Karpas-422 (cell line): ENCODE data around the gene XPOT. TPM values are rescaled to one million over a fixed set of nuclear protein-coding genes. Genes with fewer than 3 reads are reported as not detected.

Experiments
- DNase-seq: peaks from one replicate; pipeline ENCODE4 v3.0.0-alpha.2; 2015
- H2AFZ ChIP-seq: fragments of 200-600 bp; sonication (generic); 2 replicates; pipeline ENCODE4 v1.6.1; 2014; ENCODE audit warnings: antibody characterized with exemption, low read length, mixed read lengths
- H3K27ac ChIP-seq: fragments of 200-600 bp; sonication (generic); 2 replicates; pipeline ENCODE4 v1.5.1; 2014; ENCODE audit warnings: mild to moderate bottlenecking, low read length, moderate library complexity
- H3K27me3 ChIP-seq: fragments of 200-600 bp; sonication (generic); 2 replicates; pipeline ENCODE4 v1.6.1; 2014; ENCODE audit warnings: low read length, mixed read lengths
- H3K36me3 ChIP-seq: fragments of 200-600 bp; sonication (generic); 2 replicates; pipeline ENCODE4 v1.6.1; 2014; ENCODE audit warnings: low read length, mixed read lengths; ENCODE audit not compliant: insufficient read depth
- H3K4me1 ChIP-seq: fragments of 200-600 bp; sonication (generic); 2 replicates; pipeline ENCODE4 v1.6.1; 2014; ENCODE audit warnings: mild to moderate bottlenecking, low read length, mixed read lengths
- H3K4me2 ChIP-seq: fragments of 200-600 bp; sonication (generic); 2 replicates; pipeline ENCODE4 v1.6.1; 2014; ENCODE audit warnings: low read length, low read depth, mild to moderate bottlenecking; ENCODE audit not compliant: poor library complexity, severe bottlenecking
- H3K4me3 ChIP-seq: fragments of 200-600 bp; sonication (generic); 2 replicates; pipeline ENCODE4 v1.5.1; 2014; ENCODE audit warnings: mild to moderate bottlenecking, antibody characterized with exemption, low read length, mixed read lengths
- H3K79me2 ChIP-seq: fragments of 200-600 bp; sonication (generic); 2 replicates; pipeline ENCODE4 v1.6.1; 2014; ENCODE audit warnings: mild to moderate bottlenecking, low read length, mixed read lengths
- H3K9ac ChIP-seq: fragments of 200-600 bp; sonication (generic); 2 replicates; pipeline ENCODE4 v1.6.0; 2014; ENCODE audit warnings: low read length
- H3K9me2 ChIP-seq: fragments of 200-600 bp; sonication (generic), shearing (Covaris generic); replicated peaks from 2 replicates; pipeline ENCODE4 v1.6.0; 2014; ENCODE audit warnings: mild to moderate bottlenecking, low read length, moderate library complexity; ENCODE audit not compliant: insufficient read depth
- H3K9me3 ChIP-seq: fragments of 300-700, 200-600 bp; sonication (generic); 2 replicates; pipeline ENCODE4 v1.6.1; 2014; ENCODE audit warnings: low read length, mixed read lengths
- H4K20me1 ChIP-seq: fragments of 200-600 bp; sonication (generic); 2 replicates; pipeline ENCODE4 v1.6.1; 2014; ENCODE audit warnings: mild to moderate bottlenecking, antibody characterized with exemption, low read length, low read depth; ENCODE audit not compliant: insufficient read depth
- total RNA-seq: library from RNA; depleted of rRNA; stranded (reverse); fragments of >200 nt; shearing (Covaris generic); gene quantifications from 2 replicates; pipeline ENCODE4 v1.2.3, GENCODE V29; 2014; ENCODE audit warnings: low replicate concordance

XPOT gene
- total RNA-seq, 1 experiment from 2014 or later = 169 TPM

DNA sequence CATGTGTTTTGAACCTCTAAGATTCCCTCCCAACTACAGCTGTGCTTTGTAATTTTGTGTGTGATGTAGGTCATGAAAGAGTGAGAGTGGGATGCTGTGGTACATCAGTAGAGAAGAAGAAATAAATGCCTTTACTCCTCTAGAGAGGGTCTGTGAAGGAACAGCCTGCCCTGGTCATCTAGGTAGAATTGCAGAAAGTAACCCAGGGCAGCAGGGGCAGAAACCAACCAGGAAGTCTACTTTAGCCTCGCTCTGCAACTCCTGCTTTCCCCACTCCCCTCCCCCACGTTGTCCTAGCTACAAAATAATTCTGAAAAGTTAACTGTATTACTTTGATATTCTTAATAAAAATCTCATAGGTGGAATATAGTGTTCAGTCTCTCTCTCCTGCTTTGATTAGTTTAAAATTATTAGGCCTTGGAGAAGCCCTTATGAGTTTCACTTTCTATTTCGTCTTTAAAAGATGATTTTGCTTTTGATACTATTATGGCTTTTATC is 55.3 kb downstream of the XPOT start:
- H4K20me1 ChIP-seq = peaks cover 4% of the 10 kb centered on the region; the same call in 1 of the 2 replicates
- H3K79me2 ChIP-seq = peaks cover 92% of the 10 kb centered on the region
- no peaks in the 10 kb centered on the region for H3K9me3 ChIP-seq
- H2AFZ ChIP-seq = no peak overlapping the region
- H3K36me3 ChIP-seq = peaks cover 55% of the 10 kb centered on the region
- H3K4me2 ChIP-seq = peak overlapping the region; percentile 63
- H3K9me2 ChIP-seq = no peaks in the 10 kb centered on the region; the same call in 1 of the 2 replicates
- peak overlapping the region; percentile 54 for H3K9ac ChIP-seq
- H3K27me3 ChIP-seq = no peaks in the 10 kb centered on the region
- H3K4me1 ChIP-seq = peaks cover 39% of the 10 kb centered on the region
- H3K27ac ChIP-seq = peak overlapping the region; percentile 40; the same call in 1 of the 2 replicates
- DNase-seq = no peak
- H3K4me3 ChIP-seq = peak overlapping the region; percentile 37

GRCh38 chr12:64461634-64462414 is 57.6 kb downstream of the XPOT start:
- Histone ChIP-seq H3K9ac (no peak overlapping the region), H3K4me2 (no peak overlapping the region), H3K36me3 (peaks cover 70% of the 10 kb centered on the region), H4K20me1 (no peaks in the 10 kb centered on the region), H2AFZ (no peak overlapping the region), H3K4me3 (no peak overlapping the region), H3K9me3 (no peaks in the 10 kb centered on the region), H3K4me1 (peaks cover 29% of the 10 kb centered on the region), H3K79me2 (peaks cover 89% of the 10 kb centered on the region), H3K27me3 (no peaks in the 10 kb centered on the region), H3K9me2 (no peaks in the 10 kb centered on the region; the same call in 1 of the 2 replicates), H3K27ac (no peak overlapping the region)
- DNase-seq = no peak

GRCh38 chr12:64466178-64466577 is 62.0 kb downstream of the XPOT start:
- no peak overlapping the region for H3K4me3 ChIP-seq
- no peak overlapping the region for H3K4me2 ChIP-seq
- H3K27ac ChIP-seq = no peak overlapping the region
- H3K9me3 ChIP-seq = no peaks in the 10 kb centered on the region
- DNase-seq = no peak
- no peaks in the 10 kb centered on the region for H3K27me3 ChIP-seq
- no peak overlapping the region for H2AFZ ChIP-seq
- no peaks in the 10 kb centered on the region for H4K20me1 ChIP-seq
- peaks cover 81% of the 10 kb centered on the region for H3K36me3 ChIP-seq
- no peak overlapping the region for H3K9ac ChIP-seq
- no peaks in the 10 kb centered on the region for H3K9me2 ChIP-seq
- H3K79me2 ChIP-seq = peaks cover 77% of the 10 kb centered on the region
- H3K4me1 ChIP-seq = no peaks in the 10 kb centered on the region

DNA sequence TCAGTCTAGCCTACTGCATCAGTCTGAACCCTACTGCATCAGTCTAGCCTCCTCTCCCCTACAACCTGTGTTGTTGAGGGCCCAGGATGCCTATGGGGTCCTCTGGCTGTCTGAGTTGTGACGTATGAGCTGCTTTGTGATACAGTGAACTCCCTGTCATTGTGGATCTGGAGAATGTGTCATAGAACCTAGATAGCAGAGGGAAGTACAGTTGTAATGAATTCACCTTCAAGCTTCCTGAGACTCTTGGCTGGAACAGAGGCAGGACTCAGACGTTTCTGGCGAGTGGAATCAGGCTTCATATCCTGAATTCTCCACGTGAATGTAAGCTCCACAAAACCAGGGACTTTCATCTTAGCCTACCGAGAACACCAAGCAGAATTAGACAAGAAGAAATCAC is 64.8 kb downstream of the XPOT start:
- Histone ChIP-seq H3K4me1 (no peaks in the 10 kb centered on the region), H3K36me3 (peaks cover 88% of the 10 kb centered on the region), H3K4me3 (no peak overlapping the region), H3K9me2 (no peaks in the 10 kb centered on the region), H4K20me1 (no peaks in the 10 kb centered on the region), H3K9me3 (no peaks in the 10 kb centered on the region), H3K4me2 (no peak overlapping the region), H3K27ac (no peak overlapping the region), H3K9ac (no peak overlapping the region), H2AFZ (no peak overlapping the region), H3K27me3 (no peaks in the 10 kb centered on the region), H3K79me2 (peaks cover 78% of the 10 kb centered on the region)
- no peak for DNase-seq

DNA sequence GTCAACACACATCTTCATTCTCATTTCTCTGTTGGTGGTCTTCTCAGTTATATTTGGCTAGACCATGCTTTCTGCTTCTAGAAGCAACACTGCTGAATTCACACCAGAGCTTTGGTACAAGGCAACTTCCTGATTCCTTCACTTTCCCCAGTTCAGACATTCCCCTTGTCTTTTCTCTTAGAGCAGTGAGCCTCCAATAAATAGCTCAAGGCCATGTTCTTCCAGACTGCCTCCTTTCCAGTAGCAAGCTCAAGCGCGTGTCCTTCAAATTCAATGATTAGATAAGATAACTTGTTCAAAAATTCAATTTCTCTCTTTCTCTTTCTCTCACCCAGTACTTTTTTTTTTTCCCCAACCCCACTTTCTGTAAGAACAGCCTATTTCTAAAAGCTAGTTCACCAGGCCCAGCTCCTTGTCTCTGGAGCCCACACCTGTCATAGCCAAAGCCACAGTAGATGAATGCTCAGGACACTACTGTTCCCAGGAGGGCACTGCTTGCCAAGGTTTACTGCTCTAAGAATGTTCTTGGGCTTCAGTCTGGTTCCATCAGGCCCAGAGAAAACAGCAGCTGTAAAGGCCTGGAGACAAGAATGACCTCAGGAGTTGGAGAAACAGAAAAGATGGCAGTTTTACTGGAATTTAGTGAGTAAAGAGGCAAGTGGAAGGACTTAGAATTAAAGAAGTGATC is 65.4 kb downstream of the XPOT start:
- Histone ChIP-seq H3K36me3 (peaks cover 88% of the 10 kb centered on the region), H3K27ac (no peak overlapping the region), H4K20me1 (no peaks in the 10 kb centered on the region), H3K4me3 (no peak overlapping the region), H3K27me3 (no peaks in the 10 kb centered on the region), H3K4me2 (no peak overlapping the region), H3K9me2 (no peaks in the 10 kb centered on the region), H3K9me3 (no peaks in the 10 kb centered on the region), H3K9ac (no peak overlapping the region), H2AFZ (no peak overlapping the region), H3K4me1 (no peaks in the 10 kb centered on the region), H3K79me2 (peaks cover 78% of the 10 kb centered on the region)
- no peak for DNase-seq

DNA sequence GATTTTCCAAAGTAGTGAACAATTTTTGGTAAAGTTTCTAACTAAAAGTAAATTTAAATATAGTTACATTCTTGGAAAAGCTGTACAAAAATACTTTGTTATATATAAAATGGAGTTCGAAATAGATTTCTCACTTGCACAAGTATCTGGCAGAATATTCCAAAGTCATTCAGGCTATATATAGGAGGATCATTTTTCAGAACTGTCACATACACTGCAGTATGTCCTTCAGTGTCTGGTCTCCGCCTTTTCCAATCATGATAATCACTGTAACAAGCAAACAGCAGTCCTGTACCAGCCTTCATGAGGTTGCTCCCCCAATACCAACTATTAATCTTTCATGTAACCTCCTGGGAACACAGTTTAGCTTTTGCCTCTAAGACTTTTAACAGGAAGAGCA is 66.3 kb downstream of the XPOT start:
- H3K9me3 ChIP-seq = no peaks in the 10 kb centered on the region
- no peaks in the 10 kb centered on the region for H3K9me2 ChIP-seq
- 0 out of 2 replicates have a peak, but pooled peaks cover 3% of the 10 kb centered on the region for H4K20me1 ChIP-seq
- H3K27me3 ChIP-seq = no peaks in the 10 kb centered on the region
- no peak overlapping the region for H3K4me2 ChIP-seq
- peaks cover 88% of the 10 kb centered on the region for H3K36me3 ChIP-seq
- no peak overlapping the region for H2AFZ ChIP-seq
- H3K9ac ChIP-seq = no peak overlapping the region
- peaks cover 78% of the 10 kb centered on the region for H3K79me2 ChIP-seq
- no peak overlapping the region for H3K4me3 ChIP-seq
- DNase-seq = no peak
- no peaks in the 10 kb centered on the region for H3K4me1 ChIP-seq
- no peak overlapping the region for H3K27ac ChIP-seq

- Histone ChIP-seq H4K20me1 (peaks cover 13% of the 10 kb centered on the region; the same call in 1 of the 2 replicates), H3K36me3 (peaks cover 81% of the 10 kb centered on the region), H2AFZ (no peak overlapping the region), H3K9ac (no peak overlapping the region), H3K4me3 (no peak overlapping the region), H3K27me3 (no peaks in the 10 kb centered on the region), H3K4me1 (peaks cover 8% of the 10 kb centered on the region), H3K9me2 (no peaks in the 10 kb centered on the region), H3K9me3 (no peaks in the 10 kb centered on the region), H3K27ac (no peak overlapping the region), H3K4me2 (no peak overlapping the region), H3K79me2 (peaks cover 88% of the 10 kb centered on the region)
- DNase-seq = no peak
These were observed 69.0 kb downstream of the XPOT start for GRCh38 chr12:64473176-64473575.

DNA sequence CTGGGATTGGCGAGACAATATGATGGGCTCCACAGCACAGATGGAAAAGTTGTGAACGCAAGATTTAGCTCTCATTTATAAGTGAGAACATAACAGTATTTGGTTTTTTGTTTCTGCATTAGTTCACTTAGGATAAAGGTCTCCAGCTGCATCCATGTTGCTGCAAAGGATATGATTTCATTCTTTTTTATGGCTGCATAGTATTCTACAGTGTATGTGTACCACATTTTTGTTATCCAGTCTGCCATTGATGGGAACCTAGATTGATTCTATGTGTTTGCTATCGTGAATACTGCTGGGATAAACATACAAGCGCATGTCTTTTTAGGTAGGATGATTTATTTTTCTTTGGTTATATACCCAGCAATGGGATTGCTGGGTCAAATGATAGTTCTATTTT is 71.3 kb downstream of the XPOT start:
- H4K20me1 ChIP-seq = peaks cover 13% of the 10 kb centered on the region; the same call in 1 of the 2 replicates
- no peak overlapping the region for H3K27ac ChIP-seq
- H3K4me1 ChIP-seq = peaks cover 17% of the 10 kb centered on the region
- H3K36me3 ChIP-seq = peaks cover 73% of the 10 kb centered on the region
- H2AFZ ChIP-seq = no peak overlapping the region
- H3K4me3 ChIP-seq = no peak overlapping the region
- H3K9me3 ChIP-seq = no peaks in the 10 kb centered on the region
- DNase-seq = no peak
- no peaks in the 10 kb centered on the region for H3K9me2 ChIP-seq
- peaks cover 93% of the 10 kb centered on the region for H3K79me2 ChIP-seq
- H3K27me3 ChIP-seq = no peaks in the 10 kb centered on the region
- H3K4me2 ChIP-seq = no peak overlapping the region
- no peak overlapping the region for H3K9ac ChIP-seq
